ENCODE measurements around the gene WNT11. TPM values are rescaled to one million over a fixed set of nuclear protein-coding genes. Genes with fewer than 3 reads are reported as not detected.

Gene WNT11
- total and polyA plus RNA-seq, 2 experiments from 2014 or later = not detected

DNA sequence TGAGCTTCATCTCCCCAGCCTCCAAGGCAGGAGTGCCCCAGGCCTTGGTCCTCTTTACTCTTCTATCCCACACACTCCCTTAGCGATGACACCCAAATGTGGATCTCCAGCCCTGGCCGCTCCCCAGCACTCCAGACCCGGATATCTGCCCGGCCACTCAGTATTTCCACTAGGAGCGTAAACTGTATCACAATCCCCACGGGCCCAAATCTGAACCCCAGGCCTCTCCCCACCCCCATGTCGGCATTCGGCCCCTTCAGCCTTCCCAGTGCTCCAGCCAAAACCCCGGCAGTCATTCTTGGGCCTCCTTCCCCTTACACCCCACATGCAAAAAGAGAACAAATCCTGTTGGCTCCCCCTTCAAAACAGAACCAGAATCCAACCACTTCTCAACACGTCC lies 20.8 kb downstream of the WNT11 start:
- Histone ChIP-seq H3K4me1 (ENCODE audit: insufficient read depth) (no peaks in the 10 kb centered on the region), H3F3A (ENCODE audit: insufficient read depth) (no peaks in the 10 kb centered on the region), H3K79me2 (ENCODE audit: insufficient read depth) (no peaks in the 10 kb centered on the region), H3K36me3 (ENCODE audit: low read depth) (no peaks in the 10 kb centered on the region), H2AFZ (no peak overlapping the region), H4K20me1 (ENCODE audit: insufficient read depth) (no peaks in the 10 kb centered on the region), H3K4me3 (no peak overlapping the region), H3K4me2 (ENCODE audit: unreplicated experiment) (no peak overlapping the region), H3K9me3 (ENCODE audit: low read depth) (no peaks in the 10 kb centered on the region), H3K27me3 (replicated peaks; ENCODE audit: insufficient read depth) (no peaks in the 10 kb centered on the region), H3K9ac (no peak overlapping the region), H3K27ac (no peak overlapping the region), H3K9me2 (ENCODE audit: insufficient read depth) (no peaks in the 10 kb centered on the region)
- no peak for TF ChIP-seq EZH2 (IDR thresholded peaks at IDR 0.05; ENCODE audit: insufficient read depth, poor library complexity, severe bottlenecking)
- no peak for TF ChIP-seq EZH2phosphoT487 (IDR thresholded peaks at IDR 0.05; ENCODE audit: insufficient read depth, low read depth)
- no peak for DNase-seq
- 52 to 54% methylated on average over 8 to 10 of the region's 10 CpGs for WGBS, 2 experiments (ENCODE audit: low coverage in 1 of 2, low lambda C conversion rate in 2 of 2, missing lambda C conversion rate in 2 of 2)
- in situ Hi-C loops (cut with MboI) = no loop called here

DNA sequence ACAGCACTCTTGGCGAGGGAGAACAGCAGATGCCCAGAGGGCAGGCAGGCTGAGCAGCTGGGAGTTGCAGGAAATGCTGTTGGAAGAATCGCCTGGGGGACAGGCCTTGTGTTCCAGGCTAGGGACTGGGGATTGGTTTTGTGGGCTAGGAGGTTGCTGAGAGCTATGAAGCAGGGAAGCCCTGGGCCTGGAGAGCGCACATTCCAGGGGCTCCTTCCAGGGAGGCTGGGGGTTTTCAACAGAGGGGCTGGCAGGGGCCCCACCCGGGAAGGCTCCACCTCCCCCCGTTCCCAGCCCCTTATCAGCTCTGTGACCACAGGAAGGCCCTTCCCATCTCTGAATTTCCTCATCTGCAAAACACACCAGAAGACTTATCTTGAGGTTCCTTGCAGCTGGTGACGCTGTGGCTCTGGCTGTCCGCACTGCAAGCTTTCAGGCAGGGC lies 21.7 kb downstream of the WNT11 start:
- in situ Hi-C loops (cut with MboI) = no loop called here
- no peaks in the 10 kb centered on the region for H3K79me2 ChIP-seq (ENCODE audit: insufficient read depth)
- no peaks in the 10 kb centered on the region for H3K27me3 ChIP-seq (replicated peaks; ENCODE audit: insufficient read depth)
- H3K27ac ChIP-seq = no peak overlapping the region
- no peaks in the 10 kb centered on the region for H3F3A ChIP-seq (ENCODE audit: insufficient read depth)
- H3K9ac ChIP-seq = no peak overlapping the region
- 64 to 79% methylated on average over 5 to 7 of the region's 7 CpGs for WGBS, 2 experiments (ENCODE audit: low coverage in 1 of 2, low lambda C conversion rate in 2 of 2, missing lambda C conversion rate in 2 of 2)
- H2AFZ ChIP-seq = no peak overlapping the region
- no peak for DNase-seq
- no peaks in the 10 kb centered on the region for H3K9me2 ChIP-seq (ENCODE audit: insufficient read depth)
- H3K36me3 ChIP-seq (ENCODE audit: low read depth) = no peaks in the 10 kb centered on the region
- H4K20me1 ChIP-seq (ENCODE audit: insufficient read depth) = no peaks in the 10 kb centered on the region
- no peak overlapping the region for H3K4me2 ChIP-seq (ENCODE audit: unreplicated experiment)
- no peak for TF ChIP-seq EZH2 (IDR thresholded peaks at IDR 0.05; ENCODE audit: insufficient read depth, poor library complexity, severe bottlenecking)
- no peak for TF ChIP-seq EZH2phosphoT487 (IDR thresholded peaks at IDR 0.05; ENCODE audit: insufficient read depth, low read depth)
- no peaks in the 10 kb centered on the region for H3K9me3 ChIP-seq (ENCODE audit: low read depth)
- H3K4me3 ChIP-seq = no peak overlapping the region
- H3K4me1 ChIP-seq (ENCODE audit: insufficient read depth) = no peaks in the 10 kb centered on the region

DNA sequence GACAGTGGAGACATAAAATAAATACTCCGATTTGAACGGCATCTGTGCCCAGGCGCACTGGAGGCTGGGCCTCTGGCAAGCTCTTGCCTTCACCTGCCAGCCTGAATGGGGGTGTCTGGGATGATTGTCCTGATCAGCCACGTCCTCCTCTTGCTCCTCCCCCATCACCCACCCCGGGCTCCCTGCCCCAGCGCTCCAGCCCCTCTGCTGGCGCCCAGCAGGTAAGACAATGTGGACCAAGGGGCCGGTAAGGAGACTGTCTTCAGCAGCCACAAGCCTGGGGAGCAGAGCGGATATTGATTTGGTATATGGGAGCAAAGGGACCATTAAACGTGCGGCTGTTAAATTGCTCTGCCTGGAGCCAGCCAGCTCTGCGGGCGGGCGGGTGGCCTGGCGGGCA lies 24.9 kb downstream of the WNT11 start:
- Histone ChIP-seq H3K9me2 (ENCODE audit: insufficient read depth) (no peaks in the 10 kb centered on the region), H3K4me1 (ENCODE audit: insufficient read depth) (no peaks in the 10 kb centered on the region), H3K36me3 (ENCODE audit: low read depth) (no peaks in the 10 kb centered on the region), H3K9me3 (ENCODE audit: low read depth) (no peaks in the 10 kb centered on the region), H3K9ac (no peak overlapping the region), H3K27ac (no peak overlapping the region), H2AFZ (no peak overlapping the region), H3K4me2 (ENCODE audit: unreplicated experiment) (no peak overlapping the region), H3K4me3 (no peak overlapping the region), H4K20me1 (ENCODE audit: insufficient read depth) (no peaks in the 10 kb centered on the region), H3K27me3 (replicated peaks; ENCODE audit: insufficient read depth) (no peaks in the 10 kb centered on the region), H3K79me2 (ENCODE audit: insufficient read depth) (no peaks in the 10 kb centered on the region), H3F3A (ENCODE audit: insufficient read depth) (no peaks in the 10 kb centered on the region)
- in situ Hi-C loops (cut with MboI) = no loop called here
- TF ChIP-seq EZH2phosphoT487 (IDR thresholded peaks at IDR 0.05; ENCODE audit: insufficient read depth, low read depth) (no peak), EZH2 (IDR thresholded peaks at IDR 0.05; ENCODE audit: insufficient read depth, poor library complexity, severe bottlenecking) (no peak)
- WGBS, 2 experiments (ENCODE audit: low coverage in 1 of 2, low lambda C conversion rate in 2 of 2, missing lambda C conversion rate in 2 of 2) = 85 to 91% methylated on average over 10 to 15 of the region's 15 CpGs
- DNase-seq = no peak

DNA sequence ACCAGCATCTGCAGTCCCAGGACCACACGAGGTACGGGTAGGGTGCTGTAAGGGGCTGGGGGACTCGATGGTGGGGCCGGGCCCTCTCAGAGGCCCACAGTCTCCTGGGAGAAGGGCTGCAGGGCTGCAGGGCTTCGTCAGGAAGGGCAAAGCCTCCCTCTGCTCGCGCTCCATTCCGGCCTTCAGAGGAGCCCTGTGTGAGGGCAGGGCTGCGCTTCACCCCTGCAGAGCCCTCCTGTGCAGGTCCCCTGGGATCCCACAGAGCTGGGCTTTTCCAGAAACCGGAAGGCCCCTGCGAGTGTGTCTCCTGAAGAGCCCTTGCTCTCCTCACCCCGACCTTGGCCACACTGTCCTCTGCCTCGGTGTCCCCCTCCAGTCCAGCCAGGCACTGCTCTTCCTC lies 27.2 kb downstream of the WNT11 start:
- no peak overlapping the region for H3K27ac ChIP-seq
- no peaks in the 10 kb centered on the region for H3K9me2 ChIP-seq (ENCODE audit: insufficient read depth)
- no peaks in the 10 kb centered on the region for H3F3A ChIP-seq (ENCODE audit: insufficient read depth)
- H3K79me2 ChIP-seq (ENCODE audit: insufficient read depth) = no peaks in the 10 kb centered on the region
- H3K9ac ChIP-seq = no peak overlapping the region
- no peaks in the 10 kb centered on the region for H3K4me1 ChIP-seq (ENCODE audit: insufficient read depth)
- H3K36me3 ChIP-seq (ENCODE audit: low read depth) = no peaks in the 10 kb centered on the region
- 81% methylated on average over 9 to 13 of the region's 13 CpGs for WGBS, 2 experiments (ENCODE audit: low coverage in 1 of 2, low lambda C conversion rate in 2 of 2, missing lambda C conversion rate in 2 of 2)
- H3K4me2 ChIP-seq (ENCODE audit: unreplicated experiment) = no peak overlapping the region
- no peak overlapping the region for H2AFZ ChIP-seq
- DNase-seq = no peak
- TF ChIP-seq EZH2phosphoT487 (IDR thresholded peaks at IDR 0.05; ENCODE audit: insufficient read depth, low read depth) (no peak), EZH2 (IDR thresholded peaks at IDR 0.05; ENCODE audit: insufficient read depth, poor library complexity, severe bottlenecking) (no peak)
- no peaks in the 10 kb centered on the region for H3K27me3 ChIP-seq (replicated peaks; ENCODE audit: insufficient read depth)
- no peaks in the 10 kb centered on the region for H3K9me3 ChIP-seq (ENCODE audit: low read depth)
- H4K20me1 ChIP-seq (ENCODE audit: insufficient read depth) = no peaks in the 10 kb centered on the region
- in situ Hi-C loops (cut with MboI) = no loop called here
- H3K4me3 ChIP-seq = no peak overlapping the region

DNA sequence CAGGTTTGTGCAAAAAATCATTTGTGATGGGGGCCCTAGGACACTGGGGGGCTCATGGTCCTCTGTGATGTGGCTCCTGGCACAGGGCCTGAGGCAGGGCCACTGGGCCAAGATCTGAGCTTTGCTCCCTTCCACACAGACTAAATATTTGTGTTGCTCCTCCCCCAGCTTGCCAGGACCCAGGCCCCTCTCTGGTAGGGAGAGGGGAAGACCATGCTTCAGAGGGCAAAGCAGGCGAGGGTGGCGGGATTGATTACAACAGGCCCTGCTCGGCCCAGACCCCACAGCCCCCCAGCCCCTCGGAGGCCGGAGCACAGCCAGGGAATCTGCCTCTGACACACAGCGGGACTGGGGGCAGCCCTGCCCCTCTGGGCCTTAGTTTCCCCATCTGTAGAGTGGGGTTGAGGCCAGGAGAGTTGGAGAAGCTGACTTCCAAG lies 29.0 kb downstream of the WNT11 start:
- no peak overlapping the region for H3K9ac ChIP-seq
- DNase-seq = no peak
- WGBS, 2 experiments (ENCODE audit: low coverage in 1 of 2, low lambda C conversion rate in 2 of 2, missing lambda C conversion rate in 2 of 2) = 73 to 81% methylated on average over 6 of the region's 6 CpGs
- H3K4me2 ChIP-seq (ENCODE audit: unreplicated experiment) = no peak overlapping the region
- H3K27ac ChIP-seq = no peak overlapping the region
- no peaks in the 10 kb centered on the region for H3K36me3 ChIP-seq (ENCODE audit: low read depth)
- in situ Hi-C loops (cut with MboI) = no loop called here
- H3K9me3 ChIP-seq (ENCODE audit: low read depth) = no peaks in the 10 kb centered on the region
- no peak for TF ChIP-seq EZH2phosphoT487 (IDR thresholded peaks at IDR 0.05; ENCODE audit: insufficient read depth, low read depth)
- TF ChIP-seq EZH2 (IDR thresholded peaks at IDR 0.05; ENCODE audit: insufficient read depth, poor library complexity, severe bottlenecking) = no peak
- H3K4me1 ChIP-seq (ENCODE audit: insufficient read depth) = no peaks in the 10 kb centered on the region
- H3F3A ChIP-seq (ENCODE audit: insufficient read depth) = no peaks in the 10 kb centered on the region
- H2AFZ ChIP-seq = no peak overlapping the region
- no peaks in the 10 kb centered on the region for H4K20me1 ChIP-seq (ENCODE audit: insufficient read depth)
- H3K27me3 ChIP-seq (replicated peaks; ENCODE audit: insufficient read depth) = no peaks in the 10 kb centered on the region; the same call in 1 of the 2 replicates
- H3K4me3 ChIP-seq = no peak overlapping the region
- no peaks in the 10 kb centered on the region for H3K9me2 ChIP-seq (ENCODE audit: insufficient read depth)
- H3K79me2 ChIP-seq (ENCODE audit: insufficient read depth) = no peaks in the 10 kb centered on the region

Data from GM23248 (cell line).